NB4 (cell line): ENCODE measurements around the gene AKR7A3.

ENCODE experiments used
- DNase-seq: peaks from one replicate; pipeline ENCODE4 v3.0.0; 2010; ENCODE audit warnings: low read depth
- H3K4me3 ChIP-seq: one replicate; pipeline ENCODE4 v1.5.1; 2011; ENCODE audit warnings: mild to moderate bottlenecking, low read depth, low read length, moderate library complexity
- CTCF ChIP-seq: IDR thresholded peaks from one replicate; pipeline ENCODE4 v1.5.1; 2012; ENCODE audit warnings: low read depth, low read length
- MAX ChIP-seq: IDR thresholded peaks from 2 replicates; pipeline ENCODE4 v1.6.1; 2011; ENCODE audit warnings: low read depth, low read length
- MYC ChIP-seq: IDR thresholded peaks from 2 replicates; pipeline ENCODE4 v1.6.1; 2011; ENCODE audit warnings: low read depth, low read length
- POLR2A ChIP-seq: IDR thresholded peaks from 2 replicates; pipeline ENCODE4 v1.6.1; 2011; ENCODE audit warnings: mild to moderate bottlenecking; ENCODE audit not compliant: insufficient read length; ENCODE audit errors: extremely low read depth

The AKR7A3 gene

GRCh38 chr1:19331262-19331878 lies 42.8 kb upstream of the AKR7A3 start:
- H3K4me3 ChIP-seq: no peak overlapping the region
- no peak for TF ChIP-seq MYC
- TF ChIP-seq CTCF: no peak
- TF ChIP-seq MAX: no peak
- TF ChIP-seq POLR2A: no peak
- no peak for DNase-seq

- DNase-seq: no peak
- H3K4me3 ChIP-seq: no peak overlapping the region
- TF ChIP-seq MAX (no peak), MYC (no peak)
These were observed 42.0 kb upstream of the AKR7A3 start for GRCh38 chr1:19330449-19331135.

DNA sequence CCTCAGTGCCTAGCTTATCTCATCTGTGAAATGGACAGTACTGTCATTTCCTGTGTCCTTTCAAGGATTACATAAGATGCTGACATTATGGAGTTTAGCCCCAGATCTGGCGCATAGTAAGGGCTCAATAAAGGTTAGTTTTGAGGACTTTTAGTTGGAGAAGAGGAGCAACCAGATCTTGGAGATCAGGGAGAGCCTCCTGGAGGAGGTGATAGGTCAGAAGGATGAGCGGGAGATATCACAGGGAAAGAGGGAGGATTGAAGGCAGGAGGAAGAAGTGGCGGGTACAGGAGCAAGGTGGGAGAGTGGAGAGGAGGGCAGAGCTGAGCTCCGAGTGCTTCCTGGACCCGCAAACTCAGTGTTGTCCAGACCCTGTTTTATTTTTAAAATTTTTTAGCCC lies 41.0 kb upstream of the AKR7A3 start:
- TF ChIP-seq MAX: no peak
- no peak overlapping the region for H3K4me3 ChIP-seq
- DNase-seq: no peak

DNA sequence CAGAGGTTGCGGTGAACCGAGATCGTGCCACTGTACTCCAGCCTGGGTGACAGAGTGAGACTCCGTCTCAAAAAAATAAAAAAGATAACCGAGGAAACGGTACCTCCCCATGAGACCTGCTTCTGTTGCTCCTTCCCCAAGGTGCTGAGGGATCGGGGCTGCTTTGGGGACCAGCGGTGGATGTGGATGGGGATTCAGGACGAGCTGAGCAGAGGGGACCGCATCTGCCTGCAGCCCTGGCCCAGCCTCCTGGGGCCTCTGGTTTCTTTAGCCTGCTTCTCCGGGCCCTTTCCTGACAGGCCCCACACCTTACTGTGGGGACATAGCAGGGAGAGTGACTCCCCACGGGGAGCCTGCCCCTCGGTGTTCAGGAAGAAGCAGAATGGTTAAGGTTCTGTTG lies 40.6 kb upstream of the AKR7A3 start:
- DNase-seq: no peak

DNA sequence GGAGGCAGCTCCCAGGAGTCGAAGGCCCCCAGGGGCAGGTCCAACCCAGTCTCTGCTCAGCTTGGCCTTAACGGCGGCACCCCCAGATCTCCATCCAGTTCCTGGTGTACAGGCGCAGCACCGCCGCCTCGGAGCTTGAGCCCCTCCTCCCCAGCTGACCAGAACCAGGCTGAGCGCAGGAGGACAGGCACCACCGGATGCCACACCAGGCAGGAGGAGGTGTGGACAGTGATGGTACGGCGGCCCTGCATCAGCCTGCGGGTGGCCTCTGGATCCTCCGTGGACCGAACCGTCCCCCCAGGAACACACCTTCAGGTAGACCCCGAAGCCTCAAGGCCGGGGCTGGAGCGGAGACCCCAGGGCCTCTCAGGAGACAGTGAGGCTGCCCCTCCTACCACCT lies 39.9 kb upstream of the AKR7A3 start:
- no peak for DNase-seq
- H3K4me3 ChIP-seq: no peak overlapping the region
- TF ChIP-seq MYC (no peak), POLR2A (no peak)

More for the DNA sequence above, 40.6 kb upstream of the AKR7A3 start:
- no peak overlapping the region for H3K4me3 ChIP-seq
- TF ChIP-seq POLR2A: no peak
- no peak for TF ChIP-seq CTCF
- TF ChIP-seq MYC: no peak
- TF ChIP-seq MAX: no peak

DNA sequence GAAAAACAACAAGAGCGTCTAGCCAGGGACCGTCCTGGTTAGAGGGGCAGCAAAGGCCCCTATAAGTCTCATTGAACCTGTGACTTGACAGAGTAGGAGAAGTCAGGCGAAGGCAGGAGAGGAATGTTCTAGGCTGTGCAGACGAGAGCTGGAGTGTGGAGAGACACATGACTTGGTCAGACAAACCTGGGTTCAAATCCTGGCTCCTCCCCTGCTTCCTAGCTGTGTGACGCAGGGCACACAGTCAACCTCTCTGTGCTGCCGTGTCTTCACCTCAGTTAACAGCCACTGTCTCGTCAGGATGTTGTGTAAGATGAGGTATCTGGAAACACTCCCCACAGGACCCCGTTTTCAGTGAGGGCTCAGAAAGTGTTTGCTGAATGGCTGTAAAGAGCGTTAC lies 39.2 kb upstream of the AKR7A3 start:
- H3K4me3 ChIP-seq: no peak overlapping the region
- DNase-seq: no peak
- no peak for TF ChIP-seq MYC
- TF ChIP-seq CTCF: no peak
- TF ChIP-seq POLR2A: no peak
- no peak for TF ChIP-seq MAX

DNA sequence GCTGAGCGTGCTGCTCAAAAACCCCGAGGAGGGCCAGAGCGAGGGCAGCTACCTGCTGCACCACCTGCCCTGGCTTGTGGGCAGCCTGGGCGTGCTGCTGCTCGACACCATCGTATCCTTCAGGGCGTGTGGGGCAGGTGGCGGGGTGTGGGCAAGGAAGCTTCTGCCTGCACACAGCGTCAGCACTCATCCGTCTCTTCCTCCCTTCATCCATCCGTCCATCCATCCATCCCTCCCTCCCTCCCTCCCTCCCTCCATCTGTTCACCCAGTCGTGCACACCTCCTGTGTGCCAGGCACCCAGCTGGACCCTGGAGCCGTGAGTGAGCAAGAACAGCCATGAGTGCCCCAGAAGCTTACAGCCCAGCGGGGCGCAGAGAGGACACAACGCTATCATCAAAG lies 38.7 kb upstream of the AKR7A3 start:
- DNase-seq: no peak
- TF ChIP-seq MAX (no peak), POLR2A (no peak), CTCF (no peak), MYC (no peak)
- H3K4me3 ChIP-seq: no peak overlapping the region
